SK-N-SH treated with all-trans-retinoic acid at 6 μM for 48 hours (cell line): Measurements from ENCODE around the gene HNRNPA3.

Experiments used
- ATAC-seq: fragments of 200-7000 bp; cut with Tn5 transposase; 3 replicates; pipeline ENCODE4 v1.9.1; 2020; ENCODE audit warnings: mild to moderate bottlenecking, moderate library complexity
- ARNTL ChIP-seq: fragments of 450-650 bp; formaldehyde crosslinking; IDR thresholded peaks from 2 replicates; pipeline ENCODE4 v1.5.0; 2020; ENCODE audit warnings: low read depth, mild to moderate bottlenecking, moderate library complexity, borderline replicate concordance
- BACH2 ChIP-seq: fragments of 250-450 bp; sonication (Bioruptor Pico); IDR thresholded peaks from 2 replicates; pipeline ENCODE4 v1.9.0; 2021; ENCODE audit warnings: mild to moderate bottlenecking, borderline replicate concordance
- CSDC2 ChIP-seq: fragments of 250-450 bp; sonication (Bioruptor Pico); IDR thresholded peaks from 2 replicates; pipeline ENCODE4 v1.5.0; 2020; ENCODE audit warnings: mild to moderate bottlenecking, moderate library complexity
- CSRNP3 ChIP-seq: fragments of 250-450 bp; sonication (Bioruptor Pico); IDR thresholded peaks from 2 replicates; pipeline ENCODE4 v1.5.1; 2021; ENCODE audit warnings: mild to moderate bottlenecking, moderate library complexity
- ESRRG ChIP-seq: fragments of 250-450 bp; sonication (Bioruptor Pico); IDR thresholded peaks from 2 replicates; pipeline ENCODE4 v1.6.1; 2021; ENCODE audit warnings: mild to moderate bottlenecking
- GLIS3 ChIP-seq: fragments of 250-450 bp; sonication (Bioruptor Pico); IDR thresholded peaks from 2 replicates; pipeline ENCODE4 v1.5.0; 2020; ENCODE audit warnings: mild to moderate bottlenecking, moderate library complexity
- ISL1 ChIP-seq: fragments of 250-450 bp; sonication (Bioruptor Pico); IDR thresholded peaks from 2 replicates; pipeline ENCODE4 v2.1.2; 2022; ENCODE audit warnings: mild to moderate bottlenecking, moderate library complexity
- OSR1 ChIP-seq: fragments of 250-450 bp; sonication (Bioruptor Pico); IDR thresholded peaks from 2 replicates; pipeline ENCODE4 v1.8.0; 2022; ENCODE audit warnings: moderate library complexity, mild to moderate bottlenecking, inconsistent platforms
- PPARA ChIP-seq: fragments of 250-450 bp; sonication (Bioruptor Pico); IDR thresholded peaks from 2 replicates; pipeline ENCODE4 v1.5.0; 2020; ENCODE audit warnings: mild to moderate bottlenecking, borderline replicate concordance
- RARB ChIP-seq: fragments of 250-450 bp; sonication (Bioruptor Pico); IDR thresholded peaks from 2 replicates; pipeline ENCODE4 v1.8.0; 2021; ENCODE audit warnings: mild to moderate bottlenecking, moderate library complexity
- SNAI2 ChIP-seq: fragments of 250-450 bp; sonication (Bioruptor Pico); IDR thresholded peaks from 2 replicates; pipeline ENCODE4 v1.5.0; 2020; ENCODE audit warnings: mild to moderate bottlenecking, moderate library complexity
- TCF4 ChIP-seq: fragments of 250-450 bp; sonication (Bioruptor Pico); IDR thresholded peaks from 2 replicates; pipeline ENCODE4 v1.8.0; 2021; ENCODE audit warnings: mild to moderate bottlenecking, moderate library complexity, borderline replicate concordance
- TOX ChIP-seq: fragments of 250-450 bp; sonication (Bioruptor Pico); IDR thresholded peaks from 2 replicates; pipeline ENCODE4 v1.8.0; 2021; ENCODE audit warnings: mild to moderate bottlenecking, moderate library complexity, borderline replicate concordance
- ZC3H10 ChIP-seq: fragments of 250-450 bp; sonication (Bioruptor Pico); IDR thresholded peaks from 2 replicates; pipeline ENCODE4 v1.5.1; 2021; ENCODE audit warnings: mild to moderate bottlenecking, moderate library complexity
- ZFP3 ChIP-seq: fragments of 250-450 bp; sonication (Bioruptor Pico); IDR thresholded peaks from 2 replicates; pipeline ENCODE4 v1.5.0; 2020; ENCODE audit warnings: mild to moderate bottlenecking, moderate library complexity
- ZFP30 ChIP-seq: fragments of 450-650 bp; formaldehyde crosslinking; IDR thresholded peaks from 2 replicates; pipeline ENCODE4 v1.5.0; 2022; ENCODE audit warnings: mild to moderate bottlenecking, moderate library complexity
- ZNF565 ChIP-seq: fragments of 450-650 bp; formaldehyde crosslinking; conservative IDR thresholded peaks from 2 replicates; pipeline ENCODE4 v1.5.0; 2020; ENCODE audit warnings: low read depth, mild to moderate bottlenecking, moderate library complexity
- ZNF70 ChIP-seq: fragments of 450-650 bp; formaldehyde crosslinking; IDR thresholded peaks from 2 replicates; pipeline ENCODE4 v1.5.0; 2020; ENCODE audit warnings: mild to moderate bottlenecking, moderate library complexity
- ZNF8 ChIP-seq: fragments of 450-650 bp; formaldehyde crosslinking; IDR thresholded peaks from 2 replicates; pipeline ENCODE4 v1.5.0; 2020; ENCODE audit warnings: mild to moderate bottlenecking, moderate library complexity
- TF ChIP-seq, protein P1 (sequence below): fragments of 250-450 bp; sonication (Bioruptor Pico); IDR thresholded peaks from 2 replicates; pipeline ENCODE4 v1.8.0; 2020; ENCODE audit warnings: mild to moderate bottlenecking, moderate library complexity, borderline replicate concordance
- TF ChIP-seq, protein P2 (sequence below): fragments of 250-450 bp; sonication (Bioruptor Pico); IDR thresholded peaks from 2 replicates; pipeline ENCODE4 v1.5.1; 2020; ENCODE audit warnings: low read depth, mild to moderate bottlenecking, moderate library complexity
- TF ChIP-seq, protein P3 (sequence below): fragments of 250-450 bp; sonication (Bioruptor Pico); IDR thresholded peaks from 2 replicates; pipeline ENCODE4 v1.8.0; 2021; ENCODE audit warnings: low read depth, mild to moderate bottlenecking, moderate library complexity, borderline replicate concordance

Gene HNRNPA3

DNA sequence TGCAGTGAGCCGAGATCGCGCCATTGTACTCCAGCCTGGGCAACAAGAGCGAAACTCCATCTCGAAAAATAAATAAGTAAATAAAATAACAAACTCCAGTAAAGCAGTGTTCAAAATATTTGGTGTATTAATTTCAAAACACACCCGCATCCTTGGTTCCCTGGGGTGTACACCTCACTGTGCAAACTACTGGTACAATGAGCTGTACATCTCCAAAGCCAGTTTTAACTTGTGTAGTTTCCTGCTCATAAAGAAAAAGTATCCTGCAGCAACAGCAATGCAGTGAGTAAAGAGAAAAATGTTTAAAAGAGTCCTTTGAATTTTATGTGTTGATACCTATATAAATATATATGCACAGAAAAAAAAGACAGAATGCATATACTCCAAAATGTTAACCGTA is 56.3 kb downstream of the HNRNPA3 start:
- TF ChIP-seq TOX (CRISPR knock-in tag) (no peak), CSRNP3 (CRISPR knock-in tag) (no peak), ZNF565 (no peak), ZC3H10 (CRISPR knock-in tag) (no peak), RARB (CRISPR knock-in tag) (no peak), OSR1 (CRISPR knock-in tag) (no peak), ARNTL (CRISPR knock-in tag) (no peak), ISL1 (CRISPR knock-in tag) (no peak), ZNF8 (no peak), PPARA (no peak), CSDC2 (CRISPR knock-in tag) (no peak), ZFP3 (CRISPR knock-in tag) (no peak), ZNF70 (CRISPR knock-in tag) (no peak), SNAI2 (no peak), ZFP30 (CRISPR knock-in tag) (no peak), BACH2 (no peak), ESRRG (no peak)
- TF ChIP-seq, protein P1, sequence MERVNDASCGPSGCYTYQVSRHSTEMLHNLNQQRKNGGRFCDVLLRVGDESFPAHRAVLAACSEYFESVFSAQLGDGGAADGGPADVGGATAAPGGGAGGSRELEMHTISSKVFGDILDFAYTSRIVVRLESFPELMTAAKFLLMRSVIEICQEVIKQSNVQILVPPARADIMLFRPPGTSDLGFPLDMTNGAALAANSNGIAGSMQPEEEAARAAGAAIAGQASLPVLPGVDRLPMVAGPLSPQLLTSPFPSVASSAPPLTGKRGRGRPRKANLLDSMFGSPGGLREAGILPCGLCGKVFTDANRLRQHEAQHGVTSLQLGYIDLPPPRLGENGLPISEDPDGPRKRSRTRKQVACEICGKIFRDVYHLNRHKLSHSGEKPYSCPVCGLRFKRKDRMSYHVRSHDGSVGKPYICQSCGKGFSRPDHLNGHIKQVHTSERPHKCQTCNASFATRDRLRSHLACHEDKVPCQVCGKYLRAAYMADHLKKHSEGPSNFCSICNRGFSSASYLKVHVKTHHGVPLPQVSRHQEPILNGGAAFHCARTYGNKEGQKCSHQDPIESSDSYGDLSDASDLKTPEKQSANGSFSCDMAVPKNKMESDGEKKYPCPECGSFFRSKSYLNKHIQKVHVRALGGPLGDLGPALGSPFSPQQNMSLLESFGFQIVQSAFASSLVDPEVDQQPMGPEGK, result no peak
- TF ChIP-seq, protein P2, sequence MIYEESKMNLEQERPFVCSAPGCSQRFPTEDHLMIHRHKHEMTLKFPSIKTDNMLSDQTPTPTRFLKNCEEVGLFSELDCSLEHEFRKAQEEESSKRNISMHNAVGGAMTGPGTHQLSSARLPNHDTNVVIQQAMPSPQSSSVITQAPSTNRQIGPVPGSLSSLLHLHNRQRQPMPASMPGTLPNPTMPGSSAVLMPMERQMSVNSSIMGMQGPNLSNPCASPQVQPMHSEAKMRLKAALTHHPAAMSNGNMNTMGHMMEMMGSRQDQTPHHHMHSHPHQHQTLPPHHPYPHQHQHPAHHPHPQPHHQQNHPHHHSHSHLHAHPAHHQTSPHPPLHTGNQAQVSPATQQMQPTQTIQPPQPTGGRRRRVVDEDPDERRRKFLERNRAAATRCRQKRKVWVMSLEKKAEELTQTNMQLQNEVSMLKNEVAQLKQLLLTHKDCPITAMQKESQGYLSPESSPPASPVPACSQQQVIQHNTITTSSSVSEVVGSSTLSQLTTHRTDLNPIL (CRISPR knock-in tag), result no peak
- TF ChIP-seq, protein P3, sequence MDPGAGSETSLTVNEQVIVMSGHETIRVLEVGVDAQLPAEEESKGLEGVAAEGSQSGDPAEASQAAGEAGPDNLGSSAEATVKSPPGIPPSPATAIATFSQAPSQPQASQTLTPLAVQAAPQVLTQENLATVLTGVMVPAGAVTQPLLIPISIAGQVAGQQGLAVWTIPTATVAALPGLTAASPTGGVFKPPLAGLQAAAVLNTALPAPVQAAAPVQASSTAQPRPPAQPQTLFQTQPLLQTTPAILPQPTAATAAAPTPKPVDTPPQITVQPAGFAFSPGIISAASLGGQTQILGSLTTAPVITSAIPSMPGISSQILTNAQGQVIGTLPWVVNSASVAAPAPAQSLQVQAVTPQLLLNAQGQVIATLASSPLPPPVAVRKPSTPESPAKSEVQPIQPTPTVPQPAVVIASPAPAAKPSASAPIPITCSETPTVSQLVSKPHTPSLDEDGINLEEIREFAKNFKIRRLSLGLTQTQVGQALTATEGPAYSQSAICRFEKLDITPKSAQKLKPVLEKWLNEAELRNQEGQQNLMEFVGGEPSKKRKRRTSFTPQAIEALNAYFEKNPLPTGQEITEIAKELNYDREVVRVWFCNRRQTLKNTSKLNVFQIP (CRISPR knock-in tag), result no peak
- TF ChIP-seq, all 23 proteins: peak for 0

GRCh38 chr2:177270531-177270930 is 57.9 kb downstream of the HNRNPA3 start:
- TF ChIP-seq ZNF8, result no peak
- TF ChIP-seq CSDC2 (CRISPR knock-in tag), result no peak
- no peak for TF ChIP-seq TCF4 (CRISPR knock-in tag)
- no peak for TF ChIP-seq ZNF70 (CRISPR knock-in tag)
- no peak for TF ChIP-seq ESRRG
- no peak for TF ChIP-seq PPARA
- TF ChIP-seq CSRNP3 (CRISPR knock-in tag), result no peak
- TF ChIP-seq, protein P3 (CRISPR knock-in tag), result no peak
- no peak for TF ChIP-seq RARB (CRISPR knock-in tag)
- TF ChIP-seq SNAI2, result no peak
- no peak for TF ChIP-seq OSR1 (CRISPR knock-in tag)
- TF ChIP-seq GLIS3 (CRISPR knock-in tag), result no peak
- TF ChIP-seq, protein P2 (CRISPR knock-in tag), result no peak
- no peak for TF ChIP-seq ISL1 (CRISPR knock-in tag)
- TF ChIP-seq TOX (CRISPR knock-in tag), result no peak
- no peak for TF ChIP-seq ZC3H10 (CRISPR knock-in tag)
- TF ChIP-seq ZFP3 (CRISPR knock-in tag), result no peak
- no peak for TF ChIP-seq ZNF565
- TF ChIP-seq BACH2, result no peak
- no peak for ATAC-seq

More for the DNA sequence above, 56.3 kb downstream of the HNRNPA3 start:
- no peak for ATAC-seq
